Stimulated activated naive CD8-positive, alpha-beta T cell treated with anti-CD3 and anti-CD28 coated beads, Interleukin-15, Interleukin-2, amounts not matched to agents 100 ng/mL and 50 ng/mL, for 24 hours (primary cell): ENCODE results near the gene MAP4K1.

Experiments used
- H3K27ac Mint-ChIP-seq: one replicate; pipeline ENCODE4 v1.8.0; 2021; ENCODE audit warnings: mild to moderate bottlenecking, mixed read lengths
- H3K27me3 Mint-ChIP-seq: one replicate; pipeline ENCODE4 v1.8.0; 2021; ENCODE audit warnings: mixed read lengths
- H3K36me3 Mint-ChIP-seq: one replicate; pipeline ENCODE4 v1.8.0; 2021; ENCODE audit warnings: low read depth, mixed read lengths
- H3K4me1 Mint-ChIP-seq: one replicate; pipeline ENCODE4 v1.8.0; 2021; ENCODE audit warnings: low read depth, mixed read lengths
- H3K4me3 Mint-ChIP-seq: one replicate; pipeline ENCODE4 v1.8.0; 2021; ENCODE audit warnings: mild to moderate bottlenecking, mixed read lengths
- H3K9me3 Mint-ChIP-seq: one replicate; pipeline ENCODE4 v1.8.0; 2021; ENCODE audit warnings: mixed read lengths

MAP4K1 gene

DNA sequence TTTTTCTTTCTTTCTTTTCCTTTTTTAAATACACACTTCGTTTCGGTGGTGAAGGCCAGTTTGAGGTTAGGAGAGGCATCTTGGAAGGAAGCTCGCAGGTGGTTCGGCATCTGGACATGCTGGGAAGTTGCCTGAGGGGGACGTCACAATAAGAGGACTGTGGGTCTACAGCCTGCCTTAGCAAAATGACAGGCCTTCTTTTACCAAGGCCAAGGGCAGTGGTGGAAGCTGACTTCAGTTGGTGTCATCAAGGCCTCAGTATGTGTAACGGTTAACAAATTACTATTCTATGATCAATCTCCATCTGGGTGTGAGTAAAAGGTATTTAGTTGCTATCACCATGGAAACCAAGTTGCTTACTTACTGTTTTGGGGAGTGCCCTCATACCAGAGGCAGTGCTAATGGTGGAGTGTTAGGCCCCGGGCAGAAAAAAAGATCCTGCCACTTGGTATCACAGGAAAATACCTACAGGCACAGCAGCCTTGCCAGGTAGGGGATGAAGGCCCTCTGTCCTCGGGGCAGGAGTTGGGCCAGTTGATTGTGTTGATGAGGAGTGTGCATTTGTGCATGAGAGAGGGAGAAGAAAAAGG lies 40.0 kb upstream of the MAP4K1 start:
- H3K27me3 Mint-ChIP-seq: no peaks in the 10 kb centered on the region
- peaks cover 75% of the 10 kb centered on the region for H3K4me1 Mint-ChIP-seq
- no peaks in the 10 kb centered on the region for H3K9me3 Mint-ChIP-seq
- H3K36me3 Mint-ChIP-seq: peaks cover 30% of the 10 kb centered on the region
- H3K4me3 Mint-ChIP-seq: peak overlapping the region; percentile 36
- H3K27ac Mint-ChIP-seq: peak overlapping the region; percentile 88

DNA sequence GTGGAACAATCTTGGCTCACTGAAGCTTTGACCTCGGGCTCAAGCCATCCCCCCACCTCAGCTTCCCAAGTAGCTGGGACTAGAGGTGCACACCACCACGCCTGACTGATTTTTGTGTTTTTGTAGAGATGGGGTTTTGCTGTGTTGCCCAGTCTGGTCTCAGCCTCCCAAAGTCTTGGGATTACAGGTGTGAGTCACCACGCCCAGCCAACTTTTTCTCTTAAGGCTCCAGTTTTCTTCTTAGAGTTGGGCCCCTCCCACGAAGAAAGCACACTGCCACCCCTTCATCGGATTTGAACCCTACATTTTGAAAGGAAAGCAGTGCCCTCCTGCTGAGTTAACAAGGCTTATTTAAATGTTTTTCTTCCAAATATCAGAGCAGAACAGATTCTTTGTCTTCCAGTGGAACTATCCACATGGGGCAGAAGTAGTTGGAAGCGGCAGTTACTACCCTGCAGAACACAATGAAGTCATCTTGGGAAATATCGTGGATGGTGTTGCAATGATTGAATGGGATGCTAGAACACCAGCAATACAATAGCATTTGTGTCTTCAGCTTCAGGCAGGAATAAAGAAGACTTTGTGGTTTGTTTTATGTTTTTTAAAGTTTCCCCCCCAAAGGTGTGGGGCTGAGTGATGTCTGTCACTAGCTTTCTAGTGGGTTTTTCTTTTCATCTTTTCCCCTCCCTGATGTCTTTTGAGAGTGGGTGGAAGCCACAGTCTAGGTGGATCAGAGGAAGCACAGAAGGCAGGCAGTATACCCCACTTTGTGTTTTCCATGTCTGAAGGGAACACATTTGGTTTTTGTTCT lies 38.6 kb upstream of the MAP4K1 start:
- Mint-ChIP-seq H3K9me3 (no peaks in the 10 kb centered on the region), H3K36me3 (peaks cover 31% of the 10 kb centered on the region), H3K4me3 (peak overlapping the region; percentile 66), H3K27ac (peak overlapping the region; percentile 89), H3K4me1 (peaks cover 78% of the 10 kb centered on the region), H3K27me3 (no peaks in the 10 kb centered on the region)

DNA sequence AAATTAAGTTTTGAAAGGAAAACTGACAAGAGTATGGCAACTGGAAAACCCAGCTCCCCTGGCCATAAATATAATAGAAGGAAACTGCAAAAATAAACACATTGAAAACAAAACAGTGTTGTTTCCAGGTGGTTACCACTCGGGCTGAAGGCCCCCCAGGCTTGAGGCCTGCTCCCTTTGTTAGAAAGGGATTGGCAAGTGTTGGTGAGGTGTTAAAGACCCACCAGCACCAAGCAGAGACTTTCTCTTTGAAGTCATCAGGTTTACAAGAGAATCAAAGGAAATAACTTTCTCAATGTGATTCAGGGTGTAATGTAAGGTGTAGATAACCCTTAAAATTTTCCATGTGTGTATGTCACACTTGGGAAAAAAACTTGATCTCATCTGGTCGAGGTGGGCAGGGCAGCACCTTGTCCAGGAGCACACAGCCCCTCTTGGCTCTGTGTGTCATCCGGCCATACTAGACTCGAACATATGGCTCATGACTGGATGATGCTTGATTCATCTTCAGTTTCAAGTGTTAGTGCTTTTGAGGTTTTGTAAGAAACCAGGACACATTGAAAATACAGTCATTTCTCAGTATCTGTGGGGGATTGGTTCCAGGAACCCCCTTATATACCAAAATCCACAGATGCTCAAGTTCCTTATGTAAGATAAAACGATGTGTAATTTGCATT lies 37.5 kb upstream of the MAP4K1 start:
- no peaks in the 10 kb centered on the region for H3K27me3 Mint-ChIP-seq
- H3K4me1 Mint-ChIP-seq: peaks cover 81% of the 10 kb centered on the region
- H3K9me3 Mint-ChIP-seq: no peaks in the 10 kb centered on the region
- H3K36me3 Mint-ChIP-seq: peaks cover 24% of the 10 kb centered on the region
- H3K27ac Mint-ChIP-seq: peak overlapping the region; percentile 89
- H3K4me3 Mint-ChIP-seq: peak overlapping the region; percentile 66

DNA sequence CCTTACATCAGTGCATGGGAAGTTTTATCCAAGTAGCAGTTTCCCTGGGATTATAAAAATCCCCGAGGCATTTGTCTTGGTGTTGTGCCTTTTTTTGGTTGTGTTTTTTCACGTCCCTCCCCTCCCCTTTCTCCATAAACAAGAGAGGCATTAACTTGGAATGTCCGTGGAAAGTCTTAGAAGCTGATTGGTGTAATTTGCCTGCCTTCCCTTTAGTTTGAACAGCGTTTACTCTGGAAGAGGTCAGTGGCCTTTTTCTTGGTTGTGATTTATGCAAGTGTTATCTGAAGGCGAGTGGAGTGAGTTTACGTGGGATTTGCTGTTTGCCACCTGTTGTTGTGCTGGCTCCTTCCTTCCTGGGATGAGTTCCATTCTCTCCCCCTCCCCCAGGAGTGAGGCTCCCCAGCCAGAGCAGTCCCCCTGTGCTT lies 36.9 kb upstream of the MAP4K1 start:
- Mint-ChIP-seq H3K27ac (peak overlapping the region; percentile 22), H3K36me3 (peaks cover 24% of the 10 kb centered on the region), H3K4me3 (no peak overlapping the region), H3K9me3 (no peaks in the 10 kb centered on the region), H3K27me3 (no peaks in the 10 kb centered on the region), H3K4me1 (peaks cover 88% of the 10 kb centered on the region)

DNA sequence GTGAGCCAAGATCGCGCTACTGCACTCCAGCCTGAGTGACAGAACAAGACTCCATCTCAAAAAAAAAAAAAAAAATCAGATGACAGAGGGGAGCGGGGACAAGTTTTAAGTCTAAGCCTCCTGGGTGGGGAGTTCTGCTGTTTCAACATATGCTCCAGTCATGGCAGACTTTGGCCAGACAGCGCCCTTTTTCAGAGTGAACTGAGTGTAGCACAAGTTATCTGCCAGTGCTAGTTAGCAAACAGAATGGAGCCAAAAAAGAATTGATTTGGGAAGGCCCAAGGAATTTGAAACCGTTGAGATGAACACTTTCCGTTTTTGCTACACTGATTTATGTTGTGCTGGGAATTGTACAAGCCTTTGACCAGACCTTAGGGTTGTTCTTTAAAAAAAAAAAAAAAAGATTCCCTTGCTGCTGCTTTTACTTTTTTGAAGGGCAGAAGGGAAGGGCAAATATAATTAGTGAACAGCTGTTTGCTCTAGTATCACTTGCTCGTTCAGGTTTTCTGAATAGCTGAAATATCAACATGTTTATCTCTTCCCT lies 35.3 kb upstream of the MAP4K1 start:
- Mint-ChIP-seq H3K27me3 (peaks cover 3% of the 10 kb centered on the region), H3K27ac (no peak overlapping the region)

DNA sequence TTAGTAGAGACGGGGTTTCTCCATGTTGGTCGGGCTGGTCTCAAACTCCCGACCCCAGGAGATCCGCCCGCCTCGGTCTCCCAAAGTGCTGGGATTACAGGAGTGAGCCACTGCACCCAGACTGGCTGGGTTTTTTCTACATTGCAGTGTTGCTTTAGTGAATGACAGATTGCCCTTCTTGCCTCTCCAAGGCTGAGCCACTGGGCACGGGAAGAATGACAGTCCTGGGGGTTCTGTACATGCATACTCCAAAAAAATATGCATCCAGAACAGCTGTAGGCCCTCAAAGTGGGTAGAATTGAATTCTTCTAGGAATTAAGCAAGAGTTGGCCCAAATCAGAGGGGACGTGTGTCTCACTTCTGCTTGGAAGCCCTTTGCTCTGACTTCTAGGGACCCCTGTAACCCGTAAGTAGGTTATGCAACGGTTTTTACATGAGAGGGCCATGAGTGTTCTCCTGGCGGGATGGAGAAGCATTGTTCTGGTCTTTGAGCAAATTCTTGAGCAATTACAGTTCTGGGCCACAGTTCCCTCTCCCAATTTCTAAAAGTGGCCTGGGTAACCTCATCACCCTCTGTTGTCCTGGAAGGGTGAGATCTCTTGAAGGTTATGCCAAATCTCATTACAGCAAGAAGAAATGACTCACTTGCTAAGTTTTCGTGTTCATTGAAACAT lies 33.3 kb upstream of the MAP4K1 start:
- no peak overlapping the region for H3K4me3 Mint-ChIP-seq

More for the DNA sequence above, 35.3 kb upstream of the MAP4K1 start:
- peaks cover 96% of the 10 kb centered on the region for H3K4me1 Mint-ChIP-seq
- no peaks in the 10 kb centered on the region for H3K9me3 Mint-ChIP-seq
- H3K4me3 Mint-ChIP-seq: no peak overlapping the region
- peaks cover 22% of the 10 kb centered on the region for H3K36me3 Mint-ChIP-seq

DNA sequence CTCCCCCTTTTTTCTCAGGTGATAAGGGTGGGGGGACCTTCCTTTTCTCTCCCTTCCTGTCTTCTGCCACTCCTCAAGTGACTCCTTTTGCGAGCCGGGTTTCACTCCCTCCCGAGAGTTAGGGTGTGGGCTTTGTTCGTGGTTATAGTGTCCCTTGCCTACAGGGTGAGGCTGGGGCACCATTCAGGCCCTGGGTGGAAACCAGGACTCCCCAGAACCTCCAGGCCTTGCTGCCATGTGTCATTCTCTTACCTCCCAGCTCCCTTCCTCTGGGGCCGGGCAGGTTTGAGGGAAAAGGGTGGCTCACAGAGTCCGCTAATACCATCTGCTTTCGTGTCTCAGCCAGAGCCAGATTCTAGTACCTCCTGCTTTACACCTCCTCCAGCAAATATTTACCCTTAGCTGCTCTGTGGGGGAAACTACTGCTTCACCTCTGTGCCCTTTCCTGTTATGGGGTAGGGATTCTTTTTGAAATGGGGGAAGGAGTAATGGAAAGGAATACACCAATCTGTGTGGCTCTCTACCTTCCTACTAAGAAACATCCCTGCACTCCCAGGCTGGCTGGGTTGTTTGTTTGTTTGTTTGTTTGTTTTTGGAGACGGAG lies 32.5 kb upstream of the MAP4K1 start:
- peak overlapping the region; percentile 36 for H3K27ac Mint-ChIP-seq
- peaks cover 10% of the 10 kb centered on the region for H3K36me3 Mint-ChIP-seq
- peak overlapping the region; percentile 98 for H3K4me3 Mint-ChIP-seq
- H3K9me3 Mint-ChIP-seq: no peaks in the 10 kb centered on the region
- H3K4me1 Mint-ChIP-seq: peaks cover 71% of the 10 kb centered on the region
- H3K27me3 Mint-ChIP-seq: peaks cover 3% of the 10 kb centered on the region

More for the DNA sequence above, 33.3 kb upstream of the MAP4K1 start:
- peaks cover 78% of the 10 kb centered on the region for H3K4me1 Mint-ChIP-seq
- H3K36me3 Mint-ChIP-seq: peaks cover 10% of the 10 kb centered on the region
- peaks cover 3% of the 10 kb centered on the region for H3K27me3 Mint-ChIP-seq
- no peak overlapping the region for H3K27ac Mint-ChIP-seq
- H3K9me3 Mint-ChIP-seq: no peaks in the 10 kb centered on the region

DNA sequence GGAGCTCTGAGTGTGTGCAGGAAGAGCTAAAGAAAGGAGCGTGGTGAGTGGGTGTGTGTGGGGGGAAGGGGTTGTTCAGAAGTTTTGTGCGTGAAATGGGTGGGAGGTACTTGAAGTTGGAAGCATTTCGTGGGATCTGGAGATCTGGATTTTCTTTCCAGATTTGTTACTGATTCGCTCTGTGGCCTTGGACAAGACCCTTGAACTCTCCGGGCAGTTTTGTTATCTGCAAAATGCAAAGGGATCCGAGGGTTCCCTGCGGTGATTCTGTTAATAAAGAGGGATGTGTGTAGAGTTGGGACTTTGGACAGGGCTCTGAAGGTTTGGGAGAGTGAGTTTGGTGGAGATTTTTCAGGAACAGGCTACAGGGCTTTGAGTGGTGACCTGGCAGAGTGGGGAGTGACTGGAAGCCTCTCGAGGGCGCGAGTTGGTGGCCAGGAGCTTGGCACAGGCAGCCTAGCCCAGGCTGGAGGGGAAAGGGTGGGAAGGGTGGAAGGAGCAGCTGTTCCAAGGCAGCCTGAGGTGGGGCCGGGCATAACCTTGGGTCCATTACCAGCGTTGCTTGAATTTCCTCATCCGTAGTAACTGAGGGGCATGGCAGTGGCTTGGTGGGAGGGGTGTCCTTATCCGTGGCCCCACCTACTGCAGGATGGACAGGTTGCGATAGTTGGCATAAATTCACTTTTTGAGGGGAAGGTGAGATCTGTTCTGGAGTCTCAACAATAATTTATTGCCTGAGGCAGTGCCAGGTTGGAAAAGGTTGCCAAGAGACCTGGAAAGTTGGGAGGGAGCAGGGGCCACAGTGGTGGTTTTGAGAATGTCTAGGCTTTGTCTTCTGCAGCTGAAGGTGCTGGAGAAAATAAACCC lies 31.8 kb upstream of the MAP4K1 start:
- Mint-ChIP-seq H3K27ac (peak overlapping the region; percentile 31), H3K4me3 (peak overlapping the region; percentile 98), H3K9me3 (no peaks in the 10 kb centered on the region), H3K36me3 (peaks cover 10% of the 10 kb centered on the region), H3K4me1 (peaks cover 63% of the 10 kb centered on the region), H3K27me3 (peaks cover 3% of the 10 kb centered on the region)

DNA sequence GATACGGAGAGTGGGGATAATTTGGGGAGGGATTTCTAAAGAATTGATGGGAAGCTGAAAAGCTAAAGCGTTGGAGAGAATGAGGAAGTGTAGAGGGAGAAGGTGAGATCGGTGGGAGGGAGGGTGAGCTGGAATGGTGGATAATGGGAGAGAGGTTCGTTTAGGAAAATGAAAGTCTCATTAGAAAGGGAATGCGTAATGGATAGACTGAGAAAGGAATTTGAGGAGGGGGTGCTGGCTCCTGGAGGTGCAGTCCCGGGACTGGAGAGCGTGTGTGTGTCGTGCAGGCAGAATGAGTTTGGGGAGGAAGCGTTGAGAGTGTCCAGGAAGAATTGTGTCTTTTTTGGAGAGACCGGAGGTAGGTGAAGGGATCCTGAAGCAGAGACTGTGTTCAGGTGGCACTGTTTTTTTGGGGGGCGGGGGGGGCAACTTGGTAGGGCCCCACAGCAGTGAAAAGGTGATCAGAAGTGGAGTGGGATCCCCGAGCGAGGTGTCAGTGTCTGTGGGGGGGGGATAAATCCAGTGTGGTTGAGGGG lies 31.1 kb upstream of the MAP4K1 start:
- Mint-ChIP-seq H3K4me1 (peaks cover 58% of the 10 kb centered on the region), H3K9me3 (no peaks in the 10 kb centered on the region), H3K27me3 (peaks cover 3% of the 10 kb centered on the region), H3K36me3 (peaks cover 10% of the 10 kb centered on the region), H3K4me3 (peak overlapping the region; percentile 98), H3K27ac (peak overlapping the region; percentile 94)

DNA sequence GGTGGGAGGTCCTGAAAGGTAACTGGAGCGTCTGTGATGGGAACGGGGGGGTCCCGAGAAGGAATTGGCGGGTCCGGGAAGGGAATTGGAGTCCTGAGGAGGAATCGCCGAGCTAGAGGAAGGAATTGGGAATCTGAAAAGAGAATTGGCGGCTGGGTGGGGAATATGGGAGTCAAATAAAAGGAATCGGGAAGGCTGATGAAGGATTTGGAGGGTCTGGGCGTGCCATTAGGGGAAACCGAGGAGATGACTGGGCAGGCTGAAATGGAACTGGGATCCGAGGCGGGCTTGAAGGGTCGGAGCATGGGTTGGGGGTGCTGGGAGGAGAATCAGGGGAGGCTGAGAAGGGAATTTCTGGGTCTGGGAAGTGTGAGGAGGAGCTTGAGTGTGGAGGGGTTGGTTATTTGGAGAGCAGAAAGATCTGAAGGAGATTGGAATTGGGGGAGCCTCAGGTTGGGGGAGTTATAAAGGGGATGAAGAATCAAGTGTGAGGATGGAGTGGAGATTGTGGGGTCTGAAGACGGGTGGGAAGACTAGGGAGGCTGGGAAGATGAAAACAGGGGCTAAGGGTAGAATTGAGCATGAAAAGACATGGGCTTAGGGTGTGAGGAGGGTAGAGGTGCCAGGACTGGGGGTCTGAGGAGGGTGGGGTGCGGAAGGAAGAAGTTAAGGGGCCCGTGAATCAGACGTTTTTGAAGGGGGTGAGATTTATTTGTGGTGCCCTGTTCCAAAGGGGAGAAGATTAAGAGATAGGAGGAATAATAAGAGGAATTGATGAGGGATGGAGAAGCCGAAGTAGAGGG lies 30.4 kb upstream of the MAP4K1 start:
- Mint-ChIP-seq H3K36me3 (peaks cover 10% of the 10 kb centered on the region), H3K4me3 (peak overlapping the region; percentile 98), H3K27me3 (peaks cover 3% of the 10 kb centered on the region), H3K9me3 (no peaks in the 10 kb centered on the region), H3K4me1 (peaks cover 51% of the 10 kb centered on the region), H3K27ac (peak overlapping the region; percentile 94)

DNA sequence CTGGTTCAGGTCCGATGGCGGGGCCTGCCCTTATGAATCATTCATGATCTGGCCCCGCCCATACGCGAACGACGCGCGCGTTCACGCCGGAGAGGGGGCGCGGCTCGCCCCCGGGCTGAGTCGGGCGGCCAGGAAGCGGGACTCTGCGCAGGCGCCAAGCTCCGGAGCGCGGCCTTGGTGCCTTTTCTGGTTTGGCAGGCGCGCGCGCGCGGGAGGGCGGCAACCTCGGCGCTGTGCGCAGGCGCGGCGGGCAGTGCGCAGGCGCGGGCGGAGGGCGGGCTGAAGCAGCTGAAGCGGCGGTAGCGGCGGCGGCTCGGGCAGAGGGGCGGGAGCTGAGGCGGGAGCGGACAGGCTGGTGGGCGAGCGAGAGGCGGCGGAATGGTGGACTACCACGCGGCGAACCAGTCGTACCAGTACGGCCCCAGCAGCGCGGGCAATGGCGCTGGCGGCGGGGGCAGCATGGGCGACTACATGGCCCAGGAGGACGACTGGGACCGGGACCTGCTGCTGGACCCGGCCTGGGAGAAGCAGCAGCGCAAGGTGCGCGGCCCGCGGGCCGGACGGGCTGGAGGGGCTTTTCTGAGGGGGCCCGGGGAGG lies 29.7 kb upstream of the MAP4K1 start, which contains the start of gene ACTN4:
TSS of gene ACTN4 (plus strand) at position 282 of the 598 bp plus-strand sequence. CDS start at position 379, 97 bp downstream.
- Mint-ChIP-seq H3K9me3 (no peaks in the 10 kb centered on the region), H3K4me1 (peaks cover 44% of the 10 kb centered on the region), H3K36me3 (peaks cover 10% of the 10 kb centered on the region), H3K4me3 (peak within 1 kb of the TSS; percentile 98), H3K27ac (peak within 1 kb of the TSS; percentile 94), H3K27me3 (peaks cover 3% of the 10 kb centered on the region)

DNA sequence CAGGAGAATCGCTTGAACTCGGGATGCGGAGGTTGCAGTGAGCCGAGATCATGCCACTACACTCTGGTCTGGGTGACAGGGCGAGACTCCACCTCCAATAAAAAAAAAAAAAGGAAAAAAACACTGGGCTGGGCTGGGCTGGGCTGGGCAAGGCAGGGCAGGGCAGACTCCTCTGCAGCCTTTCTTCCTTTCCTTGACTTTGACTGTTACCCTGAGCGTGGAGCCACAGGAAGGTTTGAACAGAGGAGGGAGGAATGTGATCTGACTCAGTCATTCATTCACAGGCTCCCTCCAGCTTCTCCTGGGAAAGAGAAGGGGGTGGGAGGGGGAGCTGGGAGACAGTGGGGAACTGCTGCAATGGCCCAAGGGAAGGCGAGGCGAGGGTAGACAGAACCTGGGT lies 27.0 kb upstream of the MAP4K1 start:
- Mint-ChIP-seq H3K36me3 (peaks cover 4% of the 10 kb centered on the region), H3K4me3 (no peak overlapping the region), H3K27ac (no peak overlapping the region), H3K27me3 (peaks cover 3% of the 10 kb centered on the region), H3K9me3 (no peaks in the 10 kb centered on the region), H3K4me1 (peaks cover 19% of the 10 kb centered on the region)
